GM13976 (cell line): ENCODE data around the gene ECE1.
A peak's percentile ranks its signal among the peaks of the same experiment; 100 is the strongest.
"Not testable (repeated sequence)": the region's sequence is repeated elsewhere in the genome, so short reads cannot be mapped to it uniquely, and the experiment has no call there.

Source experiments
- DNase-seq: peaks from one replicate; pipeline ENCODE4 v3.0.0; 2012; ENCODE audit warnings: low spot score
- CTCF ChIP-seq: IDR thresholded peaks from 2 replicates; pipeline ENCODE4 v1.5.1; 2012; ENCODE audit warnings: borderline replicate concordance, mild to moderate bottlenecking; ENCODE audit not compliant: insufficient read depth; ENCODE audit errors: extremely low read depth, missing control alignments, control extremely low read depth
- in situ Hi-C: fragments of 300-500 bp; cut with MboI; formaldehyde crosslinking; loops from one replicate; pipeline ENCODE4 v1.12.0; 2022; ENCODE audit warnings: low sequenced_read_pairs, mixed read lengths, inconsistent platforms; ENCODE audit not compliant: unreplicated experiment

The ECE1 gene

DNA sequence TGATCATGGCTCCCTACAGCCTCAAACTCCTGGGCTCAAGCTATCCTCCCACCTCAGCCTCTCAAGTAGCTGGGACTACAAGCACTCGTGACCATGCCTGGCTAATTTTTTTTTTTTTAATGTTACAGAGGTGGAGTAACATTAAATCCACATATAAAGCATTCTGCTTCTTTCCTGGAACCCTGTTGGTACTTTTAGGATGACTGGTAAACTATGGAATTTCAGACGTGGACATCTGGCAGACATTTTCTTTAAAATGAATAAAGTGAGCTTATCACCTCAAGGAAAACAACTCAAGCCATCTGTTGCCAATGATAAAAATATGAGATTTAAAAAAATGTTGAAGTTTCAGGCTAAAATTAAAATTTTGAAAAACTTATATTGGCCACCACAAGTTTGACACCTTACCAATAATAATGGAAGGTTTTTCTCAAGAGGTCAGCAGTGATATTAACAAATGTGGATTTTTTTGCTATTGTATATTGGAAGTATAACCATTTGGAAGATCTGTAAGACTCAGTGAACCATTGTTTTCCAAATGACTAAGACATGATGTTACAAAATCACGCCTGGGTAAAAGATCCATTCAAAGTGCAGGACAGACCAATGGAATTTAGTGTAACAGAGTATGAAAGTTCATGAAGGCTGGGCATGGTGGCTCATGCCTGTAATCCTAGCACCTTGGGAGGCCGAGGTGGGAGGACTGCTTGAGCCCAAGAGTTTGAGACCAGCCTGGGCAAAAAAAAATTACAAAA lies 60.8 kb downstream of the ECE1 start:
- TF ChIP-seq CTCF: no peak
- no peak for DNase-seq
- in situ Hi-C loops: loop anchor here (25.0 kb wide), 1 partner anchor 733 kb away; no protein-coding TSS in a partner anchor

DNA sequence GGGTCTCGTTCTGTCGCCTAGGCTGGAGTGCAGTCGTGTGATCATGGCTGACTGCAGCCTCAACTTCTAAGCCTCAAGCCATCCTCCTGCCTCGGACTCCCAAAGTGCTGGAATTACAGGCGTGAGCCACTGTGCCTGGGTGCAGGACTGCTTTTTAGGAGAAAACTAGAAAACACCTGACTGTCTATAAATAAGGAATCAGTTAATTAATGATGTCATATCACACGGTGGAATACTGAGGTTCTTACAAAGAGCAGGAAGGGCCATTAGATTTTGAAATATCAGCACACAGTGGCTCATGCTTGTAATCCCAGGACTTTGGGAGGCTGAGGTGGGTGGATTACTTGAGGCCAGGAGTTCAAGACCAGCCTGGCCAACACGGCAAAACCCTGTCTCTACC lies 62.0 kb downstream of the ECE1 start:
- not testable (repeated sequence) for DNase-seq

GRCh38 chr1:21225065-21225464 lies 65.2 kb downstream of the ECE1 start:
- DNase-seq: peak; percentile 11
- in situ Hi-C loops: loop anchor here (25.0 kb wide), 1 partner anchor 737 kb away; no protein-coding TSS in a partner anchor
- TF ChIP-seq CTCF: no peak

More for the DNA sequence above, 62.0 kb downstream of the ECE1 start:
- in situ Hi-C loops: loop anchor here (25.0 kb wide), 1 partner anchor 734 kb away; no protein-coding TSS in a partner anchor

- DNase-seq: no peak
- TF ChIP-seq CTCF: no peak
- in situ Hi-C loops: loop anchor here (25.0 kb wide), 1 partner anchor 684 kb away; no protein-coding TSS in a partner anchor
These were observed 69.4 kb downstream of the ECE1 start for GRCh38 chr1:21220815-21221214.

DNA sequence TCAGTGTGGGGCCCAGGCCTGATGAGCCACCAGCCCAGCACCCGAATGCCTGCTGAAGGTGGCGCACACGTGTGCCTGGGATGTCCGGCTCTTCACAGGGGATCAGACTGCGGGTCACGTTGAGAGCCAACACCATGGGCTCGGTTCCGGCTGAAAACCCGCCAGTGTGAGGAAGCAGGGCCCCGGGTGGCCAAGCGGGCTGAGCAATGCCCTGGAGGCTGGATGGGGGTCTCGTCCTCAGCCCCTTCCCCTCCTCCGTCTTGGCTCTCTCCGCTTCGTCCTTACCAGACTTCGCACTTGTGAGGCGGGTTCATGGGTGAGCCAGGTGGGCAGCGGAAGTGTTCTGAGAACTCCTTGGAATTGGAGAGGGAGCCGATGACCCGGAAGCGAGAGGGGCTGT lies 70.6 kb downstream of the ECE1 start:
- no peak for TF ChIP-seq CTCF
- in situ Hi-C loops: loop anchor here (25.0 kb wide), 1 partner anchor 682 kb away; no protein-coding TSS in a partner anchor
- DNase-seq: peak; percentile 15

GRCh38 chr1:21217812-21218596 lies 72.3 kb downstream of the ECE1 start:
- peak; percentile 62 for DNase-seq
- in situ Hi-C loops: loop anchor here (25.0 kb wide), 1 partner anchor 681 kb away; no protein-coding TSS in a partner anchor
- TF ChIP-seq CTCF: peak; percentile 45
